Measurements from ENCODE around the gene CYP19A1. TPM values are rescaled to one million over a fixed set of nuclear protein-coding genes. Genes with fewer than 3 reads are reported as not detected.
A peak's percentile ranks its signal among the peaks of the same experiment; 100 is the strongest.

The CYP19A1 gene
- total RNA-seq, result not detected in 2 replicates

DNA sequence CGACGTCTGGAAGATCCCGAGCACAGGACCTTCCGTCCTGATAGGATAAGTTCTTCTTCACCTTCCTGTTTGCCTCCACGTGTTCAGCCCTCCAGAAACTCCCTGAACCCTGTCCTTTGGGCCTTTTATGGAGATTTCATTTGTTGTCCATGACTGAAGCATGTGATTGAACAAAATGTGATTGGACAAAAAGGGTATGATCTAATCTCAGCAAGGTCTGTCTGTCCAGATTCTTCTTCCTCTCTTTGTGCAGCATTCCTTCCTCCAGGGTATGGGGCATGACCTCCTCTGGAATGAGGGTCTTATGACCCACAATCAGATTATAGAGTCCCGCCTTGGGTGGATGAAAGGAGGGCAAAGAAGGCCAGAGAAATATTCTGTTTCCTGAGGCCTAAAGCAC, at the start of gene CYP19A1:
Gene CYP19A1, minus strand, starts transcription at position 101 of the 400 bp plus-strand sequence. CDS start 95,684 bp downstream, outside the sequence.
- TF ChIP-seq, protein P1, sequence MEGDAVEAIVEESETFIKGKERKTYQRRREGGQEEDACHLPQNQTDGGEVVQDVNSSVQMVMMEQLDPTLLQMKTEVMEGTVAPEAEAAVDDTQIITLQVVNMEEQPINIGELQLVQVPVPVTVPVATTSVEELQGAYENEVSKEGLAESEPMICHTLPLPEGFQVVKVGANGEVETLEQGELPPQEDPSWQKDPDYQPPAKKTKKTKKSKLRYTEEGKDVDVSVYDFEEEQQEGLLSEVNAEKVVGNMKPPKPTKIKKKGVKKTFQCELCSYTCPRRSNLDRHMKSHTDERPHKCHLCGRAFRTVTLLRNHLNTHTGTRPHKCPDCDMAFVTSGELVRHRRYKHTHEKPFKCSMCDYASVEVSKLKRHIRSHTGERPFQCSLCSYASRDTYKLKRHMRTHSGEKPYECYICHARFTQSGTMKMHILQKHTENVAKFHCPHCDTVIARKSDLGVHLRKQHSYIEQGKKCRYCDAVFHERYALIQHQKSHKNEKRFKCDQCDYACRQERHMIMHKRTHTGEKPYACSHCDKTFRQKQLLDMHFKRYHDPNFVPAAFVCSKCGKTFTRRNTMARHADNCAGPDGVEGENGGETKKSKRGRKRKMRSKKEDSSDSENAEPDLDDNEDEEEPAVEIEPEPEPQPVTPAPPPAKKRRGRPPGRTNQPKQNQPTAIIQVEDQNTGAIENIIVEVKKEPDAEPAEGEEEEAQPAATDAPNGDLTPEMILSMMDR (IDR thresholded peaks at IDR 0.05; ENCODE audit: insufficient read depth, low read depth, low read length), result no peak
- DNase-seq (ENCODE audit: low read depth), result no peak
- H3K4me3 ChIP-seq (ENCODE audit: low read depth, low read length), result no peak within 1 kb of the TSS

DNA sequence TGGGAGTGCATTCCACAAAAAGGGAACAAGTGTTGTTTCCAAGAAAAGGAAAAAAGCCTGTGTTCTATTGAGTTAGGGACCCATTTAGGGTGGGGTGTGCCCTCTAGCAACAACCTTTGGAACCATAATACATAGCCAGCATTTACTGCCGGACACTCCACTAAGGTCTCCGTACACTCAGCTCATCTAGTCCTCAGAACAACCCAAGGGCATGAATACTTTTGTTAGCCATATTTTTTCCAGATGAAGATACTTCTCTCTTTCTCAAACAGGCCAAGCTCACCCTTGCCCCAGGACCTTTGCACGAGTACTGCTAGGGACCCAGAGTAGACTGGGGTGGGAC, 49.3 kb upstream of the CYP19A1 start:
- TF ChIP-seq, protein P1 (IDR thresholded peaks at IDR 0.05; ENCODE audit: insufficient read depth, low read depth, low read length), result no peak
- no peak overlapping the region for H3K4me3 ChIP-seq (ENCODE audit: low read depth, low read length)
- DNase-seq (ENCODE audit: low read depth), result no peak

DNA sequence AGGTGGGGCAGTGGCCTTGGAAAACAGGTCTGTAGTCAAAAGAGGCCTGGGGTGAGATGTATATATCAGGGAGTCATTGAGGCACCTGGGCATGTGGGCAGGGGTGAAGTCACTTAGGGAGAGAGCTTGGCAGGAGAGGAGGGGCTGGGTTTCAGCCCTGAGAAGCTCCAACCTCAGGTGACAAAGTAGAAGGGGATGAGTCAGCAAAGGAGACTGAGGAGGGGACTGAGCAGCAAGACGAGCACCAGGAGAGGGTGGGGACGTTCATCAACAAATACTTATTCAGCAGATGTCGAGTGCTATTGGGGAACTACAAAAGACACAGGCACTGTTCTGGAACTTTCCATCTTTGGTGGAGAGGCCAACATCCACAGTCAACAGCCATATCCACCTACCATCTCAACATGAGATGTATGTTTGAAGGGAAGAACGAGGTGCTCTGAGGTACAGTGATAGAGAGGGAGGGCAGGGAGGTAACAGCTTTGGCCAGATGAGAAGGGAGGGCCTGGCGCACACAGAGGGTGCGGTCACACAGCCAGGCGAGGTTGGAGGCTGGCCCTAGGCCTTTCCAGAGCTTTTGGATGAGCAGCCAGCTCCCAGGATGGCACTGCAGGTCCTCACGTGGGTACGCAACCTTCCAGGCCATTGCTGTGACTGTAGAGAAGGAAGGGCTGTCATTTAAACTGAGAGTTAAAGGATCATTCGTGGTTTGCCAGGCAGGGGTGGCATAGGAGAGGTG, 48.7 kb upstream of the CYP19A1 start:
- no peak overlapping the region for H3K4me3 ChIP-seq (ENCODE audit: low read depth, low read length)
- TF ChIP-seq, protein P1 (IDR thresholded peaks at IDR 0.05; ENCODE audit: insufficient read depth, low read depth, low read length), result no peak
- DNase-seq (ENCODE audit: low read depth), result no peak

DNA sequence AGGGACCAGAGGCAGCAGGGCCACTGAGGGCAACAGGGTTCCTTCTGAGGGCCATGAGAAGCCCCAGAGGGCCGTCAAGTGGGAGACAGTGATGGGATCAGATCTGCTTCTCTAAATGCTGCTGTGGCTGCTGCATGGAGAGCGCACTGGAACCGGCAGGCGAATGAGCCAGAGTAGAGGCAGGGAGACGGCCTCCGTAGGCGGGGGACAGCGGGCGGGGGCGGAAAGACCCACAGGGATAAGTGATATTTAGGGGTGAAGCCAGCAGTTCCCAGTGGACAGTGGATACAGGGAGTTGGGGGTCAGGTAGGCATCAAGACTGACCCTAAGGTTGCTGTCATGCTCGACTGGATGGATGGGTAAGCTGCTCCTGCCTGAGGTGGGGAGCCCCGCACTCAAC, 48.1 kb upstream of the CYP19A1 start:
- no peak for DNase-seq (ENCODE audit: low read depth)
- no peak overlapping the region for H3K4me3 ChIP-seq (ENCODE audit: low read depth, low read length)
- TF ChIP-seq, protein P1 (IDR thresholded peaks at IDR 0.05; ENCODE audit: insufficient read depth, low read depth, low read length), result no peak

DNA sequence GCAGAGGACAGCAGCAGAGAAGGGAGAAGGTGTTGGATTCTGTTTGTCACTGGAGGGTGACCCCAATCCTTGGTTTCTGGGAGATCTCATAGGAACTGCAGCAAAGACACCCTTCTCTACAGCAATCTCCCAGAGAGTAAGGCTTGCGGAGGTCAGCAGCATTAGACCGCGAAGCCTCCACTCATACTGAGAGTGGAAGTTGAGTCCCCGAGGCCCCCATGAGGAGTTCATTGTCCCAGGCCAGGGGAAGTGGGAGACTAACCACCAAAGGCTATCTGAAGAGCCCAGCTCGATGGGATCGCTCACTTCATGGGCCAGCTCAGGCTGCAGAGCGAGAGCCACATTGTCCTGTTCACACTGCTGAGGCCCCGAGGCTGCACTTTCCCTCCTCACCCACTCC, 47.6 kb upstream of the CYP19A1 start:
- no peak for DNase-seq (ENCODE audit: low read depth)
- TF ChIP-seq, protein P1 (IDR thresholded peaks at IDR 0.05; ENCODE audit: insufficient read depth, low read depth, low read length), result no peak

DNA sequence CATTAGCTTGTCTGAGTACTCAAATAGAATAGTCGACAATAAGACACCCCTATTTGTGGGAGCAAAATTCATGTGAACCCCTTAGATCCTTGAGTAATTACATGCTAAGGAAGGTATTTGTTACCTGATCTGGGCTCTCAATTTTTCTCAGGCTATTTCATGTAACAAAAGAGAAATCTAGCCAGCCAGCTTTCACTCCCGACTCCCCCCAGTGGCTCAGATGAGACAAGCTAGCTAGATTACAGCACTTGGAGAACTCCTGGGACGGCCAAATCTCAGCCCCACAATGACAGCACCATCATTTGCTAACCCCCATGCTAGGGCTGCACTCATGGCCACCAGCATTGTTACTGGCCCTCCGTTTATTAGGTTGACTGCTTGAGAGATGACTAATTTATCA, 44.4 kb upstream of the CYP19A1 start:
- DNase-seq (ENCODE audit: low read depth), result peak; percentile 50
- TF ChIP-seq, protein P1 (IDR thresholded peaks at IDR 0.05; ENCODE audit: insufficient read depth, low read depth, low read length), result peak; percentile 83
- no peak overlapping the region for H3K4me3 ChIP-seq (ENCODE audit: low read depth, low read length)

More for the DNA sequence above, 47.6 kb upstream of the CYP19A1 start:
- H3K4me3 ChIP-seq (ENCODE audit: low read depth, low read length), result no peak overlapping the region

All from fibroblast of villous mesenchyme (primary cell).